ENCODE data around the gene FRMD6. TPM values are rescaled to one million over a fixed set of nuclear protein-coding genes. Genes with fewer than 3 reads are reported as not detected.

Gene FRMD6
- total RNA-seq, 2 donors from 2014 or later: 12.1 to 14.8 TPM

DNA sequence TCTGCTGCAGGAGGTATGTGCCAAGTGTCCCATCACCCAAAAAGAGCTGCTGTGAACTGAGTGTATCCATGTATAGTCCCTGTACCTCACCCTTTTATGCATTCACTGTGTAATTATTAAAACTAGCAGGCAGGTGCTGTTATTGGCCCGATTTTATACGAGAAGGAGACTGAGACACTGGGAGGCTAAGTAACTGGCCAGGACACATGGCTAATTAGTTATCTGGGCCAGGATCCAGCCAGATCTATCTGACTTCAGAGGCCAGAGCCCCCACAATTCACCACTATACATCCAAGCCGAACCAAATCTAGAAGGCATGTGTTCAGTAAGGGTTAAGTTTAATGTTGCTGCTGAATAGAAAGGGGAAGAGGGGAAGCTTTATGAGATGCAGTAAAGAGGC, 73.4 kb downstream of the FRMD6 start:
- no peak overlapping the region for H3K4me3 Mint-ChIP-seq
- 90 to 95% methylated on average over 2 of the region's 3 CpGs for WGBS, 2 experiments (ENCODE audit: insufficient coverage in 1 of 2, insufficient read length in 1 of 2)

DNA sequence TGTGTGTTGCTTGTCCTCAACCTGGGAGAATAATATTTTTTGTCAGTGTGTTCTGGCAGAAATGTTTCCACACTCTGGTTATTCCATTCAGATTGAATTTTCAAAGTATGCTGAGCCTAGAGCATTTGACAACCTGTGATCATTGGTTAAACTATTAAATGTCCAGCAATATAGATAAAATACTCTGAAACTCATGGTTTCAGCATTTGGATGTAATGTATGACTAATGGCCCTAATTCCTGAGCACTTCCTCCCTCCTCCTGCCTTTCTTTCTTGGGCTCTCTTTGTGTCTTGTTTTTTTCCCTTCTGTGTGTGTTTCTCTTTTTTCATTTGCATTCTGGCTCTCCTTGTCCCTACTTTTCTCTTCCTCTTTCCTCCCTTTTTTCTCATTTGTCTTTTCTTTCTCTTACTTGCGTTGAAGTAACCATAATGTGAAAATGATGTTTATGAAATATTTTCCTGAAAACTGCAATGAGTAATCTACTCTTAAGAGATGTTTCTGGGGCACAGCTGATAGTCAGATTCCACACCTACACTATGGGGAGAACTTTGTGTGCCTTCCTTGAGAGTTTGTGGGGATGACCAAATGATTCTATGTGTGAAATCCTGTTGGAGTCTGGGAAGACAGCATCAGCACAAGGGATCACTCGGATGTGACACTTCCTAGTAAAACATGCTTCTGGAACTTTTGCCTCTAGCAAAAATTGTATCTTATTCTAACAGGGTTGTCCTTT, 74.6 kb downstream of the FRMD6 start:
- Histone ChIP-seq H3K27me3 (ENCODE audit: control insufficient read depth, insufficient read depth, low read length, poor library complexity, severe bottlenecking) (no peaks in the 10 kb centered on the region), H3K27ac (ENCODE audit: low read depth, low read length) (no peak overlapping the region), H3K36me3 (ENCODE audit: control insufficient read depth, insufficient read depth, low read length) (peaks cover 66% of the 10 kb centered on the region), H3K4me1 (ENCODE audit: control insufficient read depth, insufficient read depth, low read length) (no peaks in the 10 kb centered on the region), H3K9ac (ENCODE audit: extremely low read depth, low read length, poor library complexity, severe bottlenecking) (no peak overlapping the region), H3K9me3 (ENCODE audit: control insufficient read depth, low read length) (no peaks in the 10 kb centered on the region), H3K4me3 (ENCODE audit: low read length) (no peak overlapping the region)
- Mint-ChIP-seq H3K9me3 (no peaks in the 10 kb centered on the region), H3K4me3 (no peak overlapping the region), H3K27me3 (ENCODE audit: insufficient read depth) (no peaks in the 10 kb centered on the region), H3K27ac (peak overlapping the region; percentile 7), H3K4me1 (no peaks in the 10 kb centered on the region), H3K36me3 (ENCODE audit: low read depth) (peaks cover 28% of the 10 kb centered on the region)
- WGBS, 2 experiments (ENCODE audit: insufficient coverage in 1 of 2, insufficient read length in 1 of 2): 83 to 100% methylated on average over 1 of the region's 2 CpGs
- no peak for DNase-seq
- TF ChIP-seq, protein P1, sequence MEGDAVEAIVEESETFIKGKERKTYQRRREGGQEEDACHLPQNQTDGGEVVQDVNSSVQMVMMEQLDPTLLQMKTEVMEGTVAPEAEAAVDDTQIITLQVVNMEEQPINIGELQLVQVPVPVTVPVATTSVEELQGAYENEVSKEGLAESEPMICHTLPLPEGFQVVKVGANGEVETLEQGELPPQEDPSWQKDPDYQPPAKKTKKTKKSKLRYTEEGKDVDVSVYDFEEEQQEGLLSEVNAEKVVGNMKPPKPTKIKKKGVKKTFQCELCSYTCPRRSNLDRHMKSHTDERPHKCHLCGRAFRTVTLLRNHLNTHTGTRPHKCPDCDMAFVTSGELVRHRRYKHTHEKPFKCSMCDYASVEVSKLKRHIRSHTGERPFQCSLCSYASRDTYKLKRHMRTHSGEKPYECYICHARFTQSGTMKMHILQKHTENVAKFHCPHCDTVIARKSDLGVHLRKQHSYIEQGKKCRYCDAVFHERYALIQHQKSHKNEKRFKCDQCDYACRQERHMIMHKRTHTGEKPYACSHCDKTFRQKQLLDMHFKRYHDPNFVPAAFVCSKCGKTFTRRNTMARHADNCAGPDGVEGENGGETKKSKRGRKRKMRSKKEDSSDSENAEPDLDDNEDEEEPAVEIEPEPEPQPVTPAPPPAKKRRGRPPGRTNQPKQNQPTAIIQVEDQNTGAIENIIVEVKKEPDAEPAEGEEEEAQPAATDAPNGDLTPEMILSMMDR (conservative IDR thresholded peaks at IDR 0.05): no peak

More for the DNA sequence above, 73.4 kb downstream of the FRMD6 start:
- Histone ChIP-seq H3K27ac (ENCODE audit: low read depth, low read length) (no peak overlapping the region), H3K4me3 (ENCODE audit: low read length) (no peak overlapping the region), H3K27me3 (ENCODE audit: control insufficient read depth, insufficient read depth, low read length, poor library complexity, severe bottlenecking) (no peaks in the 10 kb centered on the region), H3K9ac (ENCODE audit: extremely low read depth, low read length, poor library complexity, severe bottlenecking) (no peak overlapping the region), H3K9me3 (ENCODE audit: control insufficient read depth, low read length) (no peaks in the 10 kb centered on the region), H3K4me1 (ENCODE audit: control insufficient read depth, insufficient read depth, low read length) (no peaks in the 10 kb centered on the region), H3K36me3 (ENCODE audit: control insufficient read depth, insufficient read depth, low read length) (peaks cover 74% of the 10 kb centered on the region)
- no peak for DNase-seq
- Mint-ChIP-seq H3K27me3 (ENCODE audit: insufficient read depth) (no peaks in the 10 kb centered on the region), H3K4me1 (no peaks in the 10 kb centered on the region), H3K9me3 (no peaks in the 10 kb centered on the region), H3K27ac (no peak overlapping the region), H3K36me3 (ENCODE audit: low read depth) (peaks cover 39% of the 10 kb centered on the region)
- TF ChIP-seq, protein P1 (conservative IDR thresholded peaks at IDR 0.05): no peak

DNA sequence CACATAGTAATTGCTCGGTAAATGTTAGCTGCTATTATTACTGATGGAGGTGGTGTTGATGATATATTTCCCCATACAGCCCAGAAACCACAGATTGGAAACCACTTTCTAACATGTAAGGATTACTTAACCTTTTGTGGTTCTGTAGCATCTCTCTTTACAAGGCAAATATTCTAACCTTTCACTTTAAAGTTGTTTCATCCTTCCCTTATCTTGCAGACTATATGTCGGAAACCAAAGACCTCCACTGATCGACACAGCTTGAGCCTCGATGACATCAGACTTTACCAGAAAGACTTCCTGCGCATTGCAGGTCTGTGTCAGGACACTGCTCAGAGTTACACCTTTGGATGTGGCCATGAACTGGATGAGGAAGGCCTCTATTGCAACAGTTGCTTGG, 75.8 kb downstream of the FRMD6 start:
- no peak for DNase-seq
- no peaks in the 10 kb centered on the region for H3K4me1 Mint-ChIP-seq
- no peak overlapping the region for H3K27ac Mint-ChIP-seq
- H3K27me3 Mint-ChIP-seq (ENCODE audit: insufficient read depth): no peaks in the 10 kb centered on the region
- H3K27ac ChIP-seq (ENCODE audit: low read depth, low read length): no peak overlapping the region
- TF ChIP-seq, protein P1 (conservative IDR thresholded peaks at IDR 0.05): no peak
- WGBS, 2 experiments (ENCODE audit: insufficient coverage in 1 of 2, insufficient read length in 1 of 2): 91 to 98% methylated on average over 4 to 5 of the region's 5 CpGs
- peaks cover 20% of the 10 kb centered on the region for H3K36me3 Mint-ChIP-seq (ENCODE audit: low read depth)
- no peak overlapping the region for H3K4me3 ChIP-seq (ENCODE audit: low read length)
- no peaks in the 10 kb centered on the region for H3K27me3 ChIP-seq (ENCODE audit: control insufficient read depth, insufficient read depth, low read length, poor library complexity, severe bottlenecking)
- H3K36me3 ChIP-seq (ENCODE audit: control insufficient read depth, insufficient read depth, low read length): peaks cover 59% of the 10 kb centered on the region
- no peaks in the 10 kb centered on the region for H3K4me1 ChIP-seq (ENCODE audit: control insufficient read depth, insufficient read depth, low read length)
- H3K4me3 Mint-ChIP-seq: no peak overlapping the region
- H3K9ac ChIP-seq (ENCODE audit: extremely low read depth, low read length, poor library complexity, severe bottlenecking): no peak overlapping the region
- no peaks in the 10 kb centered on the region for H3K9me3 ChIP-seq (ENCODE audit: control insufficient read depth, low read length)
- H3K9me3 Mint-ChIP-seq: no peaks in the 10 kb centered on the region
